ENCODE data around the gene BAIAP2L2. TPM values are rescaled to one million over a fixed set of nuclear protein-coding genes. Genes with fewer than 3 reads are reported as not detected.

BAIAP2L2 gene
- polyA plus RNA-seq, 1 donor from 2014 or later = 2.3 TPM

GRCh38 chr22:38107692-38108515, 2.6 kb downstream of the BAIAP2L2 start:
- Histone ChIP-seq H3K27ac (ENCODE audit: low read length) (no peak overlapping the region), H4K20me1 (ENCODE audit: insufficient read depth) (no peaks in the 10 kb centered on the region), H2AFZ (ENCODE audit: low read depth, low read length) (no peak overlapping the region), H3K9me2 (ENCODE audit: insufficient read depth, low read length) (no peaks in the 10 kb centered on the region), H3K9me3 (ENCODE audit: low read length) (no peaks in the 10 kb centered on the region), H3K79me2 (replicated peaks; ENCODE audit: insufficient read depth, low read length) (no peaks in the 10 kb centered on the region), H3K4me3 (ENCODE audit: low read length) (no peak overlapping the region), H3K4me2 (ENCODE audit: low read length) (no peak overlapping the region), H3K36me3 (ENCODE audit: insufficient read depth, low read length) (no peaks in the 10 kb centered on the region), H3F3A (ENCODE audit: insufficient read depth, low read length, poor library complexity, severe bottlenecking) (no peaks in the 10 kb centered on the region), H3K9ac (ENCODE audit: low read length) (no peak overlapping the region), H3K27me3 (ENCODE audit: insufficient read depth, low read depth, low read length) (no peaks in the 10 kb centered on the region)
- no peak for TF ChIP-seq TAF1 (IDR thresholded peaks at IDR 0.05; ENCODE audit: low read depth)
- TF ChIP-seq REST (IDR thresholded peaks at IDR 0.05; ENCODE audit: borderline replicate concordance) = no peak
- TF ChIP-seq RAD21 (conservative IDR thresholded peaks at IDR 0.05) = no peak
- no peak for TF ChIP-seq CTCF (IDR thresholded peaks at IDR 0.05; ENCODE audit: poor library complexity, severe bottlenecking)
- no peak for TF ChIP-seq EP300 (conservative IDR thresholded peaks at IDR 0.05; ENCODE audit: poor library complexity, severe bottlenecking)
- TF ChIP-seq MXI1 (conservative IDR thresholded peaks at IDR 0.05; ENCODE audit: poor library complexity, severe bottlenecking) = no peak
- TF ChIP-seq POLR2AphosphoS5 (IDR thresholded peaks at IDR 0.05) = no peak
- no peak for TF ChIP-seq EZH2 (IDR thresholded peaks at IDR 0.05; ENCODE audit: borderline replicate concordance, insufficient read depth, low read length, poor library complexity, severe bottlenecking)

DNA sequence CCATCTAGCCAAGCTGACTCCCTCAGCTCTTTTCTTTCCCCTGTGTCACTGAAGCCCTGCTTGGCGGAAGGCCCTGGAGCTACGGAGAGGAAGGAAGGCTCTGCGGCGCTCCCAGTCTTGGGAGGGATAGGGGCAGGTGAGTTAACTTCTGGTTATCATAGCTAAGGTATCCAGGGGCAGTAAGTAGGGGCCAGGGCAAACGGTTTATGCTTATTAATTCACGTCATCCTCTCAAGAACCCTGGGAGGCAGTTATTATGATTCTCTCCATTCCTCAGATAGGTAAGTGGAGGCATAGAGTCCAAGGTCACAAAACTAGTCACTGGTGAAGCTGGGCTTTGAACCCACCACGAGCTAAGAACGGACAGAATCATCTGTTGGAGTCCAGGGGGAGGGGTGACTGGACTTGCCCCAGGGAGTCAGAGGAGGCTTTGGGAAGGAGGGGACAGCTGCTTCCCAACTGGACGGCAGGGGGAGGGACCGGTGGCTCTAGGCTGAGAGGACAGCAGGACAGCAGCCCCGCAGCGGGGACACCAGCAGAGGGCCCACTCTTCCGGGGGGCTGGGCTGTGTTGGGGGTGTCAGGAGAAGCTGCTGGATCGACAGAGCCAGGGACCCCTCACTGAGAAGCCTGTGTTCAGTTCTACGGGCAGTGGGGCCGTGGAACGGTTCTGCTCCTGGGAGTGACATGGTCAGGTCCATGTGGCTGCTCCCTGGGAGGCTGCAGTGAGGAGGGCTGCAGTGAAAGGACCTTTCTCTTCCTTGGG, 3.5 kb downstream of the BAIAP2L2 start:
- no peaks in the 10 kb centered on the region for H3F3A ChIP-seq (ENCODE audit: insufficient read depth, low read length, poor library complexity, severe bottlenecking)
- H3K9me2 ChIP-seq (ENCODE audit: insufficient read depth, low read length) = no peaks in the 10 kb centered on the region
- H3K9me3 ChIP-seq (ENCODE audit: low read length) = no peaks in the 10 kb centered on the region
- no peak for TF ChIP-seq EZH2 (IDR thresholded peaks at IDR 0.05; ENCODE audit: borderline replicate concordance, insufficient read depth, low read length, poor library complexity, severe bottlenecking)
- no peak overlapping the region for H3K4me3 ChIP-seq (ENCODE audit: low read length)
- H3K27me3 ChIP-seq (ENCODE audit: insufficient read depth, low read depth, low read length) = no peaks in the 10 kb centered on the region
- no peak overlapping the region for H3K4me2 ChIP-seq (ENCODE audit: low read length)
- no peak overlapping the region for H3K9ac ChIP-seq (ENCODE audit: low read length)
- no peaks in the 10 kb centered on the region for H3K36me3 ChIP-seq (ENCODE audit: insufficient read depth, low read length)
- H2AFZ ChIP-seq (ENCODE audit: low read depth, low read length) = no peak overlapping the region
- H3K79me2 ChIP-seq (replicated peaks; ENCODE audit: insufficient read depth, low read length) = no peaks in the 10 kb centered on the region
- H3K27ac ChIP-seq (ENCODE audit: low read length) = no peak overlapping the region
- H4K20me1 ChIP-seq (ENCODE audit: insufficient read depth) = no peaks in the 10 kb centered on the region

All from neural cell (in vitro differentiated cells).